C4-2B (cell line): ENCODE results near the gene PFKFB4.

Experiments used
- ZFX ChIP-seq: fragments of 450-650 bp; IDR thresholded peaks from 2 replicates; pipeline ENCODE4 v1.6.1; 2017
- TF ChIP-seq, protein P1 (sequence below): fragments of 450-650 bp; conservative IDR thresholded peaks from 2 replicates; pipeline ENCODE4 v1.5.1; 2017; ENCODE audit warnings: mild to moderate bottlenecking

DNA sequence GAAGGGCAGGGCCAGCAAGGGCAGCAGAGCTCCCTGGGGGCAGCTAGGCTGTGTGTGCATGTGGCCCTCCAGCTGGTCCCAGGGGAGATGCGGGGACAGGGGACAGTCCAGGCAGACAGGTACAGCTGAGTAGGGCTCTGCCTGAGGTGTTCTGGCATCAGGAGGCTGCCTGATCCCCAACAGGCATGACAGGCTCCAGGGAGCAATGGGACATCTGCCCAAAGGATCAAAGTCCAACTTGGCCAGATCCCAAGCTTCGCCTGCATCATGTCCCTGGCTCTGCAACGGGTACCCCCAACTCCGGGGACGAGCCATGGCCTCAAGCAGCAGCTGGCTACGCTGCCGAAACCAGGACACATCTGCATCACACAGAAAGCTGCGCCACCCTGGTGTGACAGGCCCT, 88.3 kb downstream of the PFKFB4 start:
- TF ChIP-seq, protein P1, sequence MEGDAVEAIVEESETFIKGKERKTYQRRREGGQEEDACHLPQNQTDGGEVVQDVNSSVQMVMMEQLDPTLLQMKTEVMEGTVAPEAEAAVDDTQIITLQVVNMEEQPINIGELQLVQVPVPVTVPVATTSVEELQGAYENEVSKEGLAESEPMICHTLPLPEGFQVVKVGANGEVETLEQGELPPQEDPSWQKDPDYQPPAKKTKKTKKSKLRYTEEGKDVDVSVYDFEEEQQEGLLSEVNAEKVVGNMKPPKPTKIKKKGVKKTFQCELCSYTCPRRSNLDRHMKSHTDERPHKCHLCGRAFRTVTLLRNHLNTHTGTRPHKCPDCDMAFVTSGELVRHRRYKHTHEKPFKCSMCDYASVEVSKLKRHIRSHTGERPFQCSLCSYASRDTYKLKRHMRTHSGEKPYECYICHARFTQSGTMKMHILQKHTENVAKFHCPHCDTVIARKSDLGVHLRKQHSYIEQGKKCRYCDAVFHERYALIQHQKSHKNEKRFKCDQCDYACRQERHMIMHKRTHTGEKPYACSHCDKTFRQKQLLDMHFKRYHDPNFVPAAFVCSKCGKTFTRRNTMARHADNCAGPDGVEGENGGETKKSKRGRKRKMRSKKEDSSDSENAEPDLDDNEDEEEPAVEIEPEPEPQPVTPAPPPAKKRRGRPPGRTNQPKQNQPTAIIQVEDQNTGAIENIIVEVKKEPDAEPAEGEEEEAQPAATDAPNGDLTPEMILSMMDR = no peak
- TF ChIP-seq ZFX = no peak
